ENCODE results near the gene ONECUT3.

The ONECUT3 gene

DNA sequence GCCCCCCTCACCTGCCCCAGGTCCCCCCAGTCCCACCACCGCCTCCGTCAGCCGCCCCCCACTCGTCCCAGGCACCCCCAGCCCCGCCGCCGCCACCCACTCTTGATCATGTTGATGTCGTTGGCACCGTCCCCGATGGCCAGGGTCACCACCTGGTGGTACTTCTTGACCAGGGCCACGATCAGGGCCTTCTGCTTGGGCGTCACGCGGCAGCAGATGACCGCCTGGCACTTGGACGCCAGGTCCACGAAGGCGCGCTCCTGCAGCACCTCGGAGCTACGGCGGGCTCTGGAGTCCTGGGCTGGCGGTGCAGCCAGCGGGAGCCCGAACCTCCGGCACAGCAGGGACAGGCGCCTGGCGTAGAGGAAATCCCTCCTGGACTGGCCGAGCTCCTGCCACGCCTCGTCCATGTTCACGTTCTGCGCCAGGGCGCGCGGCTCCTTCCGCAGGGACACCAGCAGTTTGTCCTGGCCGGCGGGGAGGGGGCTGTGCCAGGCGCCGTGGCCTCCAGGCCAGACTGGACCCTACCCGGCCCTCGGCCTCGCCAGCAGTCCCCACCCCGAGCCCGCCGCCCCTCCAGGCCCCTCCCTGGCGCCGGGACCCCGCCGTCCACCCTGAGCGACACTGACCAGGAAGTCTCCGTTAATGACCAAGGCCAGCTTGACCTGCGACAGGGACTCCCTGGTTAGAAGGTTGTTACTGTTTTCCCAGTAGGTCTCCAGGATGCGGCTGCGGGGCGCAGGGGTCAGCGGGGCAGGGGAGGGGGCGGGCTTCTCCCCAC lies 36.1 kb downstream of the ONECUT3 start:
- DNase-seq (ENCODE audit: extremely low spot score): no peak
- CTCF ChIA-PET: interaction anchor here (1.0 kb wide), 1 partner anchor 19 kb away, joined by 3 read pairs; no protein-coding TSS in a partner anchor
- TF ChIP-seq FOXM1 (IDR thresholded peaks at IDR 0.05; ENCODE audit: borderline replicate concordance): no peak
- TF ChIP-seq ZNF384 (IDR thresholded peaks at IDR 0.05): no peak
- no peak for TF ChIP-seq BHLHE40 (IDR thresholded peaks at IDR 0.05; ENCODE audit: borderline replicate concordance)
- no peak for TF ChIP-seq HDGF (IDR thresholded peaks at IDR 0.05; ENCODE audit: borderline replicate concordance)
- TF ChIP-seq L3MBTL2 (conservative IDR thresholded peaks at IDR 0.05): no peak
- TF ChIP-seq CTBP1 (IDR thresholded peaks at IDR 0.05; ENCODE audit: borderline replicate concordance): no peak
- no peak for TF ChIP-seq NFRKB (IDR thresholded peaks at IDR 0.05)
- TF ChIP-seq SP1 (IDR thresholded peaks at IDR 0.05): no peak
- TF ChIP-seq LEF1 (IDR thresholded peaks at IDR 0.05; ENCODE audit: borderline replicate concordance): no peak
- no peak for TF ChIP-seq FOXK2 (IDR thresholded peaks at IDR 0.05)
- TF ChIP-seq TARDBP (IDR thresholded peaks at IDR 0.05): no peak
- no peak for TF ChIP-seq FOXA1 (IDR thresholded peaks at IDR 0.05)
- no peak for TF ChIP-seq ELF4 (IDR thresholded peaks at IDR 0.05)
- TF ChIP-seq SUZ12 (IDR thresholded peaks at IDR 0.05): no peak
- no peak for TF ChIP-seq ARNT (IDR thresholded peaks at IDR 0.05)
- TF ChIP-seq PKNOX1 (IDR thresholded peaks at IDR 0.05): no peak
- POLR2A ChIA-PET: no interaction called here

DNA sequence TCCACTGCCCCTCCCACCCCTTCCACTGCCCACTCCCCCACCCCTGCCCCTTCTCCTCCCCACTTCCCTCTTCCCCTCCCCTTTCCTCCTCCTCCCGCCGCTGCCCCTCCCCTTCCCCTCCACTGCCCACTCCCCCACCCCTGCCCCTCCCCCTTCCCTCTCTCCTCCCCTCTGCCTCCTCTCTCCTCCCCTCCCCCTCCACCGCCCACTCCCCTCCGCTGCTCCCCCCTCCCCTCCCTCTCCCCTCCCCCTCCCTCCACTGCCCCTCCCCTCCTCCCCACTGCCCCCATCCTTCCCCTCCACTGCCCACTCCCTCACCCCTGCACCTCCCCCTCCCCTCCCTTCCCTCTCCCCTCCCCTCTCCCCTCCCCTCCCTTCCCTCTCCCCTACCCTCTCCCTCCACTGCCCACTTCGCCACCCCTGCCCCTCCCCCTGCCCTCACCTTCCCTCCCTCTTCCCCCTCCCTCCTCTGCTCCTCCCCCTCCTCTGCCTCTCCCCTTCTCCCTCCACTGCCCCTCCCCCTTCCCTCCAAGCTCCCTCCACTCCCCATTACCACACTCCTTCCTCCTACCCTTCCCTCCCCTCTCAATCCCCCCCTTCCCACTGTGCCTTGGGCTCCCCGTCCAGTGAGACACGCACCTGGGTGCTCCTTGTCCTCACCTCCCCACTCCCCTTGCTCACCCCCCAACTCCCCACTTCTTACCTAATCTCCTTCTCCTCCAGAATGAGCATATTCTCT lies 36.9 kb downstream of the ONECUT3 start:
- ChIA-PET CTCF (no interaction called here), POLR2A (no interaction called here)
- no peak for DNase-seq (ENCODE audit: extremely low spot score)
- no peak for TF ChIP-seq TARDBP (IDR thresholded peaks at IDR 0.05)
- no peak for TF ChIP-seq FOXK2 (IDR thresholded peaks at IDR 0.05)
- TF ChIP-seq HDGF (IDR thresholded peaks at IDR 0.05; ENCODE audit: borderline replicate concordance): no peak
- TF ChIP-seq SUZ12 (IDR thresholded peaks at IDR 0.05): no peak
- no peak for TF ChIP-seq L3MBTL2 (conservative IDR thresholded peaks at IDR 0.05)
- TF ChIP-seq ELF4 (IDR thresholded peaks at IDR 0.05): no peak
- no peak for TF ChIP-seq CTBP1 (IDR thresholded peaks at IDR 0.05; ENCODE audit: borderline replicate concordance)
- no peak for TF ChIP-seq PKNOX1 (IDR thresholded peaks at IDR 0.05)
- no peak for TF ChIP-seq FOXA1 (IDR thresholded peaks at IDR 0.05)

GRCh38 chr19:1791879-1792278 lies 38.6 kb downstream of the ONECUT3 start:
- TF ChIP-seq FOXM1 (IDR thresholded peaks at IDR 0.05; ENCODE audit: borderline replicate concordance): no peak
- no peak for TF ChIP-seq SUZ12 (IDR thresholded peaks at IDR 0.05)
- no peak for TF ChIP-seq SP1 (IDR thresholded peaks at IDR 0.05)
- TF ChIP-seq FOXK2 (IDR thresholded peaks at IDR 0.05): no peak
- no peak for TF ChIP-seq LEF1 (IDR thresholded peaks at IDR 0.05; ENCODE audit: borderline replicate concordance)
- no peak for TF ChIP-seq CTBP1 (IDR thresholded peaks at IDR 0.05; ENCODE audit: borderline replicate concordance)
- no peak for TF ChIP-seq TARDBP (IDR thresholded peaks at IDR 0.05)
- no peak for TF ChIP-seq BHLHE40 (IDR thresholded peaks at IDR 0.05; ENCODE audit: borderline replicate concordance)
- TF ChIP-seq ZNF384 (IDR thresholded peaks at IDR 0.05): no peak
- no peak for TF ChIP-seq ELF4 (IDR thresholded peaks at IDR 0.05)
- TF ChIP-seq PKNOX1 (IDR thresholded peaks at IDR 0.05): no peak
- TF ChIP-seq FOXA1 (IDR thresholded peaks at IDR 0.05): no peak
- TF ChIP-seq HDGF (IDR thresholded peaks at IDR 0.05; ENCODE audit: borderline replicate concordance): no peak
- no peak for TF ChIP-seq ARNT (IDR thresholded peaks at IDR 0.05)
- CTCF ChIA-PET: interaction anchor here (1.6 kb wide), 1 partner anchor 10 kb away, joined by 3 read pairs; no protein-coding TSS in a partner anchor

GRCh38 chr19:1794424-1795172 lies 41.3 kb downstream of the ONECUT3 start:
- CTCF ChIA-PET: interaction anchor here (0.9 to 1.6 kb wide), 2 partner anchors 21 to 32 kb away, joined by 3 to 5 read pairs; no protein-coding TSS in a partner anchor
- TF ChIP-seq PKNOX1 (IDR thresholded peaks at IDR 0.05) (no peak), FOXM1 (IDR thresholded peaks at IDR 0.05; ENCODE audit: borderline replicate concordance) (no peak), NFRKB (IDR thresholded peaks at IDR 0.05) (no peak), BHLHE40 (IDR thresholded peaks at IDR 0.05; ENCODE audit: borderline replicate concordance) (no peak), FOXA1 (IDR thresholded peaks at IDR 0.05) (no peak), SUZ12 (IDR thresholded peaks at IDR 0.05) (no peak)
- POLR2A ChIA-PET: no interaction called here
- DNase-seq (ENCODE audit: extremely low spot score): no peak

More at GRCh38 chr19:1791879-1792278, 38.6 kb downstream of the ONECUT3 start:
- no peak for DNase-seq (ENCODE audit: extremely low spot score)
- POLR2A ChIA-PET: no interaction called here

All from HEK293T (cell line).